DND-41 (cell line): ENCODE data around the gene GAR1.

Experiments
- ATAC-seq: fragments of 200-7000 bp; cut with Tn5 transposase; 3 replicates; pipeline ENCODE4 v1.9.1; 2021; ENCODE audit warnings: low read depth; ENCODE audit not compliant: insufficient read depth
- DNase-seq: peaks from one replicate; pipeline ENCODE4 v3.0.0-alpha.2; 2020
- H2AFZ ChIP-seq: 2 replicates; pipeline ENCODE4 v1.6.0; 2012; ENCODE audit warnings: low read depth, low read length
- H3K27ac ChIP-seq: 2 replicates; pipeline ENCODE4 v1.5.1; 2012; ENCODE audit warnings: low read length, inconsistent platforms
- H3K27me3 ChIP-seq: fragments of 200-600 bp; sonication (generic); 2 replicates; pipeline ENCODE4 v1.6.0; 2012; ENCODE audit warnings: low read length, mild to moderate bottlenecking, inconsistent platforms; ENCODE audit not compliant: insufficient read depth, poor library complexity
- H3K36me3 ChIP-seq: 2 replicates; pipeline ENCODE4 v1.5.1; 2012; ENCODE audit warnings: low read length, inconsistent platforms; ENCODE audit not compliant: insufficient read depth
- H3K4me1 ChIP-seq: 2 replicates; pipeline ENCODE4 v1.5.1; 2012; ENCODE audit warnings: mild to moderate bottlenecking, low read length; ENCODE audit not compliant: insufficient read depth
- H3K4me2 ChIP-seq: 2 replicates; pipeline ENCODE4 v1.6.0; 2012; ENCODE audit warnings: mild to moderate bottlenecking, moderate library complexity, low read length, inconsistent platforms; ENCODE audit not compliant: insufficient read depth
- H3K4me3 ChIP-seq, 2 experiments: fragments of 200-600 bp in 1 of 2; shearing (Covaris generic) in 1 of 2; 2 replicates each; pipeline ENCODE4 v1.5.1; 2012 to 2016; ENCODE audit warnings: inconsistent platforms in 2 of 2, low read length in 2 of 2, mild to moderate bottlenecking in 2 of 2, low read depth in 1 of 2, moderate library complexity in 1 of 2
- H3K79me2 ChIP-seq: 2 replicates; pipeline ENCODE4 v1.6.0; 2012; ENCODE audit warnings: low read length, inconsistent platforms; ENCODE audit not compliant: insufficient read depth
- H3K9ac ChIP-seq: 2 replicates; pipeline ENCODE4 v1.6.0; 2012; ENCODE audit warnings: low read depth, mild to moderate bottlenecking, inconsistent platforms, low read length, moderate library complexity
- H3K9me3 ChIP-seq: 2 replicates; pipeline ENCODE4 v1.5.1; 2012; ENCODE audit warnings: low read length, moderate library complexity, mild to moderate bottlenecking, inconsistent platforms; ENCODE audit not compliant: insufficient read depth, severe bottlenecking
- H4K20me1 ChIP-seq: 2 replicates; pipeline ENCODE4 v1.6.0; 2012; ENCODE audit warnings: low read length; ENCODE audit not compliant: insufficient read depth
- EZH2 ChIP-seq: IDR thresholded peaks from 3 replicates; pipeline ENCODE4 v1.6.1; 2012; ENCODE audit warnings: borderline replicate concordance, low read depth, mild to moderate bottlenecking, moderate library complexity, low read length, inconsistent platforms; ENCODE audit not compliant: severe bottlenecking
- TF ChIP-seq, protein P1 (sequence below): IDR thresholded peaks from 2 replicates; pipeline ENCODE4 v1.5.1; 2012; ENCODE audit warnings: borderline replicate concordance, low read length, moderate library complexity, mild to moderate bottlenecking; ENCODE audit not compliant: poor library complexity, severe bottlenecking; ENCODE audit errors: extremely low read depth

Gene GAR1

DNA sequence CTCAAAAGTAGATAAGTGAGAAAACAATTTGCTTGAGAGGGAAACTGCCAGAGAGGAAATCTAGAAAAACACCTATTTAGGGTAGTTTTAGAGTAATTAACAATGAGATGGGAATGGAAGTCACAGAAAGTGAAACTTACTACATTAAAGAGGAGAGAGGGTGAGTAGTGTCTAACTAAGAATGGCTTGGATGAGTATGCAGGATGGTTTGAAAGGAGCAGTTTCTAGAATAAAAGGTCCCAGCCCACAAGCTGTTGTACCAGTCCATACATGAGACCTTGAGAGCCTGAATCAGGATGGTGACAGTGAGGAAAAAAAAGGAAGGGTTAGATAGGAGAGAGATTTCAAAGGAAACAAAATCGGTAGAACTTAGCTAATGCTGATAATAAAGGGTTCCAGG lies 1.3 kb downstream of the GAR1 start:
- peaks cover 50% of the 10 kb centered on the region for H3K36me3 ChIP-seq
- no peak for TF ChIP-seq EZH2
- H3K9ac ChIP-seq = peak overlapping the region; percentile 67
- ATAC-seq = no peak
- peak overlapping the region; percentile 76 for H3K4me2 ChIP-seq
- DNase-seq = no peak
- no peaks in the 10 kb centered on the region; the same call in 1 of the 2 replicates for H4K20me1 ChIP-seq
- no peaks in the 10 kb centered on the region for H3K27me3 ChIP-seq
- peak overlapping the region; percentile 59 to 81; a peak in 3 of 4 replicates for H3K4me3 ChIP-seq
- H3K9me3 ChIP-seq = no peaks in the 10 kb centered on the region
- peak overlapping the region; percentile 86; the same call in 1 of the 2 replicates for H3K27ac ChIP-seq
- no peak overlapping the region for H2AFZ ChIP-seq
- peaks cover 32% of the 10 kb centered on the region for H3K4me1 ChIP-seq
- peaks cover 46% of the 10 kb centered on the region for H3K79me2 ChIP-seq

DNA sequence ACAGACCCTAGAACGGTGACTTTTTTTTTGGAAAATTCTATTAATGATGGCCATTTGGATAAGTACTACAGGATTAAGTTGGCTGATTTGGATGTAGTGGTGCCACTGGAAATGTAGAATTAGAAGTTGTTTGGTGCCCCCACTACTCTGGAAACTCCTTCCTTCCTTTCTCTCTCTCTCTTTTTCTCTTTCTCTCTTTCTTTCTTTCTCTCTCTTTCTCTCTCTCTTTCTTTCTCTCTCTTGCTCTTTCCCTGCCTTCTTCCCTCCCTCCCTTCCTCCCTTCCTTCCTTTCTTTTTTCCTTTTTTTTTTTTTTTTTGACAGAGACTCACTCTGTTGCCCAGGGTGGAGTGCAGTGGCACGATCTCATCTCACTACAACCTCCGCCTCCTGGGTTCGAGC lies 2.7 kb downstream of the GAR1 start:
- H3K27me3 ChIP-seq = no peaks in the 10 kb centered on the region
- H3K27ac ChIP-seq = no peak overlapping the region
- H3K4me2 ChIP-seq = no peak overlapping the region
- H2AFZ ChIP-seq = no peak overlapping the region
- peaks cover 32% of the 10 kb centered on the region for H3K4me1 ChIP-seq
- no peak for TF ChIP-seq EZH2
- TF ChIP-seq, protein P1, sequence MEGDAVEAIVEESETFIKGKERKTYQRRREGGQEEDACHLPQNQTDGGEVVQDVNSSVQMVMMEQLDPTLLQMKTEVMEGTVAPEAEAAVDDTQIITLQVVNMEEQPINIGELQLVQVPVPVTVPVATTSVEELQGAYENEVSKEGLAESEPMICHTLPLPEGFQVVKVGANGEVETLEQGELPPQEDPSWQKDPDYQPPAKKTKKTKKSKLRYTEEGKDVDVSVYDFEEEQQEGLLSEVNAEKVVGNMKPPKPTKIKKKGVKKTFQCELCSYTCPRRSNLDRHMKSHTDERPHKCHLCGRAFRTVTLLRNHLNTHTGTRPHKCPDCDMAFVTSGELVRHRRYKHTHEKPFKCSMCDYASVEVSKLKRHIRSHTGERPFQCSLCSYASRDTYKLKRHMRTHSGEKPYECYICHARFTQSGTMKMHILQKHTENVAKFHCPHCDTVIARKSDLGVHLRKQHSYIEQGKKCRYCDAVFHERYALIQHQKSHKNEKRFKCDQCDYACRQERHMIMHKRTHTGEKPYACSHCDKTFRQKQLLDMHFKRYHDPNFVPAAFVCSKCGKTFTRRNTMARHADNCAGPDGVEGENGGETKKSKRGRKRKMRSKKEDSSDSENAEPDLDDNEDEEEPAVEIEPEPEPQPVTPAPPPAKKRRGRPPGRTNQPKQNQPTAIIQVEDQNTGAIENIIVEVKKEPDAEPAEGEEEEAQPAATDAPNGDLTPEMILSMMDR = no peak
- DNase-seq (no peak), ATAC-seq (no peak)
- no peak overlapping the region for H3K4me3 ChIP-seq
- no peaks in the 10 kb centered on the region; the same call in 1 of the 2 replicates for H4K20me1 ChIP-seq
- peaks cover 64% of the 10 kb centered on the region for H3K36me3 ChIP-seq
- peaks cover 46% of the 10 kb centered on the region for H3K79me2 ChIP-seq
- H3K9ac ChIP-seq = no peak overlapping the region
- no peaks in the 10 kb centered on the region for H3K9me3 ChIP-seq

DNA sequence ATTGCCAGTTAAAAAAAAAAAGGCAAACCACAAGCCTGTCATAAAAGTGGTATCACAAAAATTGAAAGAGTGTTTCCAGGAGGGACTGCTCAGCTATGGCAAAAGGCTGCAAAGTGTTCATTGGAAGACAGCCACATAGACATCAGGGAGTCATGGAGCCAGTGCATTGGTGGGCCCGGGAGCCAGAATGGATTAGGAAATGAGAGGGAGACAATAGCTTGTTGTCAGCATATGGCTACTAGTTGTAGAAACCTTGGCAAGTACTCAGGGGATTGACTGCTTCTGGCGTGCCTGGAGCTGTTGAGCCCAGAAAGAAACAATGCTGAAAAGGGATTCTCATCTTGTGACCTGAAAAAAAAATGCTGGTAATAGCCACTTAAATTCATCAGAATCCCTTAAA lies 5.0 kb downstream of the GAR1 start:
- Histone ChIP-seq H3K4me3 (no peak overlapping the region), H3K9ac (no peak overlapping the region), H2AFZ (no peak overlapping the region), H4K20me1 (no peaks in the 10 kb centered on the region; the same call in 1 of the 2 replicates), H3K4me2 (no peak overlapping the region), H3K9me3 (no peaks in the 10 kb centered on the region), H3K79me2 (peaks cover 44% of the 10 kb centered on the region), H3K27me3 (no peaks in the 10 kb centered on the region), H3K4me1 (peaks cover 20% of the 10 kb centered on the region), H3K36me3 (peaks cover 81% of the 10 kb centered on the region), H3K27ac (no peak overlapping the region)
- ATAC-seq (no peak), DNase-seq (no peak)
- TF ChIP-seq, protein P1 = no peak
- TF ChIP-seq EZH2 = no peak

DNA sequence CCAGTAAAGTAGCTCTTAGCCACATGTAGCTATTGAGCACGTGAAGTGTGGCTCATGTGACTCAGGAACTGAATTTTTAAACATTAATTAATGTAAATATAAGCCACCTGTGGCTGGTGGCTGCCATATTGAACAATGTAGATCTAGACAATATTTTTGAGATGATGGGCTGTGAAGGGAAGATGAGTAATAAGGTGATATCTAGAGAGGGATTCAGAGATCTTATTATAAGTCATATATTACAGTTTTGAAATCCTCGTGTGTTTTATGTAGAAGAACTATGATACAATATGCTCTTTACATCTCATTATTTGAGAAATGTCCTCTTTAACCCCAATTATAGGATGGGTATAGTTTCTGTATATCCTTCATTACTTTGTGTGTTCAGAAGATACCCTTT lies 5.6 kb downstream of the GAR1 start:
- TF ChIP-seq EZH2 = no peak
- TF ChIP-seq, protein P1 = no peak

More for the DNA sequence above, 5.6 kb downstream of the GAR1 start:
- H3K36me3 ChIP-seq = peaks cover 84% of the 10 kb centered on the region
- no peak for ATAC-seq
- H3K79me2 ChIP-seq = peaks cover 38% of the 10 kb centered on the region
- peaks cover 20% of the 10 kb centered on the region for H3K4me1 ChIP-seq
- no peaks in the 10 kb centered on the region; the same call in 1 of the 2 replicates for H4K20me1 ChIP-seq
- no peak overlapping the region for H3K4me2 ChIP-seq
- H3K27me3 ChIP-seq = no peaks in the 10 kb centered on the region
- no peak overlapping the region for H2AFZ ChIP-seq
- no peaks in the 10 kb centered on the region for H3K9me3 ChIP-seq
- no peak overlapping the region for H3K4me3 ChIP-seq
- no peak overlapping the region for H3K9ac ChIP-seq
- no peak for DNase-seq
- H3K27ac ChIP-seq = no peak overlapping the region
